ENCODE data around the gene DUSP10. TPM values are rescaled to one million over a fixed set of nuclear protein-coding genes. Genes with fewer than 3 reads are reported as not detected.

The DUSP10 gene
- total RNA-seq, 2 experiments from 2014 or later: 2.6 to 4.4 TPM

- Histone ChIP-seq H3K36me3 (ENCODE audit: insufficient read depth, low read length) (no peaks in the 10 kb centered on the region), H3K4me3 (ENCODE audit: low read depth, low read length, poor library complexity, severe bottlenecking) (no peak overlapping the region), H3K9me2 (ENCODE audit: insufficient read depth, low read length) (no peaks in the 10 kb centered on the region), H3K4me2 (ENCODE audit: low read length) (no peak overlapping the region), H3K79me2 (ENCODE audit: insufficient read depth, low read depth, low read length) (no peaks in the 10 kb centered on the region), H4K20me1 (ENCODE audit: insufficient read depth, low read length) (no peaks in the 10 kb centered on the region), H3K4me1 (ENCODE audit: insufficient read depth, low read length, poor library complexity, severe bottlenecking) (no peaks in the 10 kb centered on the region), H2AFZ (ENCODE audit: low read length) (no peak overlapping the region), H3K9me3 (ENCODE audit: low read length) (no peaks in the 10 kb centered on the region), H3K27ac (ENCODE audit: low read depth, low read length, poor library complexity, severe bottlenecking) (no peak overlapping the region)
- ChIA-PET POLR2A (interaction anchor here (1.3 kb wide), 1 partner anchor 13 kb away, joined by 5 read pairs; no protein-coding TSS in a partner anchor), CTCF (ENCODE audit: unreplicated experiment) (no interaction called here)
- no peak for TF ChIP-seq EZH2phosphoT487 (IDR thresholded peaks at IDR 0.05; ENCODE audit: borderline replicate concordance, low read depth, low read length)
- TF ChIP-seq, protein P1, sequence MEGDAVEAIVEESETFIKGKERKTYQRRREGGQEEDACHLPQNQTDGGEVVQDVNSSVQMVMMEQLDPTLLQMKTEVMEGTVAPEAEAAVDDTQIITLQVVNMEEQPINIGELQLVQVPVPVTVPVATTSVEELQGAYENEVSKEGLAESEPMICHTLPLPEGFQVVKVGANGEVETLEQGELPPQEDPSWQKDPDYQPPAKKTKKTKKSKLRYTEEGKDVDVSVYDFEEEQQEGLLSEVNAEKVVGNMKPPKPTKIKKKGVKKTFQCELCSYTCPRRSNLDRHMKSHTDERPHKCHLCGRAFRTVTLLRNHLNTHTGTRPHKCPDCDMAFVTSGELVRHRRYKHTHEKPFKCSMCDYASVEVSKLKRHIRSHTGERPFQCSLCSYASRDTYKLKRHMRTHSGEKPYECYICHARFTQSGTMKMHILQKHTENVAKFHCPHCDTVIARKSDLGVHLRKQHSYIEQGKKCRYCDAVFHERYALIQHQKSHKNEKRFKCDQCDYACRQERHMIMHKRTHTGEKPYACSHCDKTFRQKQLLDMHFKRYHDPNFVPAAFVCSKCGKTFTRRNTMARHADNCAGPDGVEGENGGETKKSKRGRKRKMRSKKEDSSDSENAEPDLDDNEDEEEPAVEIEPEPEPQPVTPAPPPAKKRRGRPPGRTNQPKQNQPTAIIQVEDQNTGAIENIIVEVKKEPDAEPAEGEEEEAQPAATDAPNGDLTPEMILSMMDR (conservative IDR thresholded peaks at IDR 0.05; ENCODE audit: low read length): no peak
- intact Hi-C loops (cut with micrococcal nuclease; ENCODE audit: unreplicated experiment): no loop called here
- no peak for DNase-seq (ENCODE audit: low spot score)
- BruUV-seq (replicated peaks): no TSS peak
Measured at GRCh38 chr1:221689138-221689537, 52.8 kb downstream of the DUSP10 start.

DNA sequence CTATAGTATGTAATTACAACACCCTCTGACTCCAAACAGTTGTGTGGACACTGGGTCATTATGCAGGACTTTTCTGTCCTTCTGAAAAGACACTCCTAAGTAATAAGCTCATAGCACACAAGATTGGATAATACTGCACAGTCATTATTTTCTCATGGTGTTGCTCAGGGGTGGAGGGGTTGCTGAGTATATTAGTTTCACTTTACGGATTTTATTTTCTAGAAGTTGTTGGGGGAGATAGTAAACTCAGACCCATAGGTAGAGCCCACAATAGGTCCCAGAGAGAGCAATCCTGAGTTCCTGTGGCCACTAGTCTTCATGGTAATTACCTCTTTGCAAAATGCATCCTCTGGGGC lies 53.4 kb downstream of the DUSP10 start:
- H3K27ac ChIP-seq (ENCODE audit: low read depth, low read length, poor library complexity, severe bottlenecking): no peak overlapping the region
- H3K4me1 ChIP-seq (ENCODE audit: insufficient read depth, low read length, poor library complexity, severe bottlenecking): no peaks in the 10 kb centered on the region
- no peaks in the 10 kb centered on the region for H3K36me3 ChIP-seq (ENCODE audit: insufficient read depth, low read length)
- no peak overlapping the region for H2AFZ ChIP-seq (ENCODE audit: low read length)
- POLR2A ChIA-PET: interaction anchor here (0.6 kb wide), 1 partner anchor 82 kb away, joined by 3 read pairs; no protein-coding TSS in a partner anchor
- H3K9me2 ChIP-seq (ENCODE audit: insufficient read depth, low read length): no peaks in the 10 kb centered on the region
- no peak overlapping the region for H3K4me2 ChIP-seq (ENCODE audit: low read length)
- H3K4me3 ChIP-seq (ENCODE audit: low read depth, low read length, poor library complexity, severe bottlenecking): no peak overlapping the region
- BruUV-seq (replicated peaks): no TSS peak
- intact Hi-C loops (cut with micrococcal nuclease; ENCODE audit: unreplicated experiment): no loop called here
- no peaks in the 10 kb centered on the region for H4K20me1 ChIP-seq (ENCODE audit: insufficient read depth, low read length)
- DNase-seq (ENCODE audit: low spot score): no peak
- CTCF ChIA-PET (ENCODE audit: unreplicated experiment): no interaction called here
- TF ChIP-seq, protein P1 (conservative IDR thresholded peaks at IDR 0.05; ENCODE audit: low read length): no peak
- TF ChIP-seq EZH2phosphoT487 (IDR thresholded peaks at IDR 0.05; ENCODE audit: borderline replicate concordance, low read depth, low read length): no peak
- H3K79me2 ChIP-seq (ENCODE audit: insufficient read depth, low read depth, low read length): no peaks in the 10 kb centered on the region
- no peaks in the 10 kb centered on the region for H3K9me3 ChIP-seq (ENCODE audit: low read length)

- Histone ChIP-seq H3K27ac (ENCODE audit: low read depth, low read length, poor library complexity, severe bottlenecking) (no peak overlapping the region), H3K4me1 (ENCODE audit: insufficient read depth, low read length, poor library complexity, severe bottlenecking) (no peaks in the 10 kb centered on the region), H3K4me2 (ENCODE audit: low read length) (no peak overlapping the region), H3K9me3 (ENCODE audit: low read length) (no peaks in the 10 kb centered on the region), H2AFZ (ENCODE audit: low read length) (no peak overlapping the region), H3K36me3 (ENCODE audit: insufficient read depth, low read length) (no peaks in the 10 kb centered on the region), H4K20me1 (ENCODE audit: insufficient read depth, low read length) (no peaks in the 10 kb centered on the region), H3K9me2 (ENCODE audit: insufficient read depth, low read length) (no peaks in the 10 kb centered on the region), H3K4me3 (ENCODE audit: low read depth, low read length, poor library complexity, severe bottlenecking) (no peak overlapping the region), H3K79me2 (ENCODE audit: insufficient read depth, low read depth, low read length) (no peaks in the 10 kb centered on the region)
- TF ChIP-seq, protein P1 (conservative IDR thresholded peaks at IDR 0.05; ENCODE audit: low read length): no peak
- TF ChIP-seq EZH2phosphoT487 (IDR thresholded peaks at IDR 0.05; ENCODE audit: borderline replicate concordance, low read depth, low read length): no peak
- ChIA-PET POLR2A (interaction anchor here (0.6 kb wide), 1 partner anchor 82 kb away, joined by 3 read pairs; no protein-coding TSS in a partner anchor), CTCF (ENCODE audit: unreplicated experiment) (no interaction called here)
- intact Hi-C loops (cut with micrococcal nuclease; ENCODE audit: unreplicated experiment): no loop called here
- DNase-seq (ENCODE audit: low spot score): no peak
- BruUV-seq (replicated peaks): no TSS peak
Measured at GRCh38 chr1:221687836-221688487, 53.9 kb downstream of the DUSP10 start.

All from OCI-LY7 (cell line).